KOPT-K1 (cell line): ENCODE results near the gene PKDREJ.

Experiments
- H3K27ac ChIP-seq: fragments of 200-600 bp; sonication (generic); 2 replicates; pipeline ENCODE4 v1.5.1; 2016; ENCODE audit warnings: antibody characterized with exemption, mild to moderate bottlenecking, low read depth, low read length; ENCODE audit not compliant: poor library complexity, severe bottlenecking
- H3K36me3 ChIP-seq: fragments of 200-600 bp; sonication (generic); 2 replicates; pipeline ENCODE4 v1.5.1; 2017; ENCODE audit warnings: antibody characterized with exemption, mild to moderate bottlenecking, low read length, moderate library complexity; ENCODE audit not compliant: insufficient read depth
- H3K9me3 ChIP-seq: fragments of 200-600 bp; sonication (generic); 2 replicates; pipeline ENCODE4 v1.5.1; 2017; ENCODE audit warnings: antibody characterized with exemption, low read length, mild to moderate bottlenecking; ENCODE audit not compliant: insufficient read depth, poor library complexity, severe bottlenecking

PKDREJ gene

DNA sequence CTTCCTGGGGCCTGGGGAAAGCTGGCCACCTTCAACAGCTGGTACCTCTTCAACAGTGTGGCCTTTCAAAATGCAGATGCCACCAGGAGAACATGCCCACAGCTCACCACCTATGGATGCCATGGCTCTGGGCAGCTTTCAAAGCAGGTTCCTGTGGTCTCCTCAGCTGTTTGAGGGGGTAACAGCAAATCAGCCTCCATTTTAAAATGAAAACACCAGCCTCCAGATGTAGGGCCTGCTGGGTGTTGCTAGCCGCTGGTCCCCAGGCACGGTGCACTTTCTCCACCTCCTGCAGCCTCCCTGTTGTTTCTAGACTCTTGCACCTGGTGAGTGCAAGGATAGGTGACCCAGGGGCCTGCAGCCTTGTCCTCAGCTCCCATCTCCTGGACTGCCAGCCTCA lies 23.1 kb downstream of the PKDREJ start:
- Histone ChIP-seq H3K27ac (peak overlapping the region; percentile 6), H3K9me3 (no peaks in the 10 kb centered on the region), H3K36me3 (peaks cover 12% of the 10 kb centered on the region; the same call in 1 of the 2 replicates)

DNA sequence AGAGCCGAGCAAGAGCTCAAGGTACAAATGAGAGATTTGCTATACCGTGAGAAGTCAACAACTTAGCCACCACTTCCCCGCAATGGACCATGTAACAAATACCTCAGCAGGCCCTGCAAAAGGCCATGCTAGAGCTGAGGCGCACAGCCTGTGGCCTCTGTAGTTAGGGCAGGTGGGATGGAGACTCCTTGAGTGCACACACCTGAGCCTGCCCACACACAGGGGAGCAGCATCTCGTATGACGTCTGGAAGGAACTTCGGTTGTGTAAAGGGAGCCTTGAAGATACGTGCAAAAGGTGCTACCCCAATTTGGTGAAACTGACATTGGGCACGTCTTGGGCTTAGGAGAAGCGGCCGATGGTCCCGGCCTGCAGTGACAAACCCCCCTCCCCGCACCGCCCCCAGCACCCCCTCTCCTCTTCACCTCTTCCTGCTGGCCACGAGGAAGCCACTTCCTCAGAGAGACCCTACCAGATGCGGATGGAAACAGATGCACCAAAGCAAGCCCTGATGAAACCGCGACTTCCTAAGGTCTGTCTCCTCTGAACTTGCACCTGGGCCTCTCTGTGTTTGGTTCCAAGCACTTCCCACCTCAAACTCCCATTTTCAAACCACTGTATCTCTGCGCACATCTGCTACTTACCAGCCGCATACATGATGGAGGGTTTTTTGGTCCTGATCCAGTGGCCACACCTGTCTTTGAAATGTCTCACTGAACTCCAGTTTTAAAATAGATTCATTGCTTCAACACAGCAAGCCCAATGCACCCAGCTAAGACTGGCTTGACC lies 23.7 kb downstream of the PKDREJ start:
- Histone ChIP-seq H3K27ac (peak overlapping the region; percentile 6), H3K36me3 (peaks cover 8% of the 10 kb centered on the region; the same call in 1 of the 2 replicates), H3K9me3 (no peaks in the 10 kb centered on the region)

DNA sequence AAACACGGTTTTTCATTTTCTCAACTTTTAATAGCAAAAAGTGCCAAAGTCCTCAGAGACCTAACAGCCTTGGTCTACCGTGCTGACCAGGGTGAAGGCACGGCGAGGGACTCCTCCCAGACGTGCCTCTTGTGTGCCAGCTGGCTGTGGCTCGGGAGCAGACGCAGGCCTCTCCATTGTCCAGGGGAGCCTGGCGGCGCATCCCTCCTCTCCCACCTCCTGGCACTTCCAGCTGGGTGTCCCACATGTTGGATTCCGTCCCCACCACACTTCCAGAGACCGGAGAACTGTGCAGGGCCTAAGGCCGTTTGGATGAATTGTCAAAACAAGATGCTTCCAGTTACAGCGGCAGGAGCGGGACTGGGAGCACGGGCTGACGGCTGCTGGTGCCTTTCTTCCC lies 24.6 kb downstream of the PKDREJ start:
- H3K36me3 ChIP-seq = no peaks in the 10 kb centered on the region
- H3K9me3 ChIP-seq = no peaks in the 10 kb centered on the region
- H3K27ac ChIP-seq = no peak overlapping the region

DNA sequence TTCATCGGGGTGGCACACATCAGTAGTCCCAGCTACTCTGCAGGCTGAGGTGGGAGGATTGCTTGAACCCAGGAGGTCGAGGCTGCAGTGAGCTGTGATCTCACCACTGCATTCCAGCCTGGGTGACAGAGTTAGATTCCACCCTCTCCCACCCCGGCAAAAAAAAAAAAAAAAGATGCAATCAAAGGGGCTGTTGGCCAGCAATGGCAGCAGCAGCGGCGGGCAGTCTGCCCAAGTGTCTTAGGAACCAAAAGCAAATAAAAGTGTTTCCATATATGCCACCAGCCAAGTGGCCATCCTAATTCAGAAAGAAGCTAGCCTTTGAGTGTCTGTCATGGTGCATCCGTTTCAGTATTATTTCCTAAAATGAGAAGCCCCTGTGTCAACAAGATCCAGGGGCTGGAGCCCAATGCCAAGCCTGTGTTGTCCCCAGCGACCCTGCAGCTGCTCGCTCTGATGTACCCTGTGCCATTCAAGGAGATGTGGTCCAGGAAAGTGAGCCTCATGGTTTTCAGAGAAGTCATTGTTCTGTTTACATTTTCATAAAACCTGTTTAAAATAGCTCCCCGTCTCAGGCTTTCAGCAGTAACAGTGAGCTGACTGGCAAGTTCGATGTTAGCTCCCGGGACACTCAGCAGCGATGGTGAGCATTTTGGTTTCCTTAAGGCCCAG lies 25.6 kb downstream of the PKDREJ start:
- Histone ChIP-seq H3K36me3 (no peaks in the 10 kb centered on the region), H3K27ac (no peak overlapping the region), H3K9me3 (no peaks in the 10 kb centered on the region)

DNA sequence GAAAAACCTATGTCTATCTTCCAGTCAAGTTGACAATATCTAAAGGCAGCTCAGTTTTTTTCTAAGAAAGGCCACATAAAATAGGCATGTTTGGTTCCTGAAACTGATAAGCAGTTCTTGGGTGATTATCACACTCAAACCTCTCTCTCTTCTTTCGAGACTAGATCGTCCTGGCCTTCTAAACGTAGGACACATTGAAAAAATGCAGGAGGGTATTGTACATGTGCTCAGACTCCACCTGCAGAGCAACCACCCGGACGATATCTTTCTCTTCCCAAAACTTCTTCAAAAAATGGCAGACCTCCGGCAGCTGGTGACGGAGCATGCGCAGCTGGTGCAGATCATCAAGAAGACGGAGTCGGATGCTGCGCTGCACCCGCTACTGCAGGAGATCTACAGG lies 28.2 kb downstream of the PKDREJ start:
- H3K9me3 ChIP-seq = no peaks in the 10 kb centered on the region
- no peaks in the 10 kb centered on the region for H3K36me3 ChIP-seq
- no peak overlapping the region for H3K27ac ChIP-seq

DNA sequence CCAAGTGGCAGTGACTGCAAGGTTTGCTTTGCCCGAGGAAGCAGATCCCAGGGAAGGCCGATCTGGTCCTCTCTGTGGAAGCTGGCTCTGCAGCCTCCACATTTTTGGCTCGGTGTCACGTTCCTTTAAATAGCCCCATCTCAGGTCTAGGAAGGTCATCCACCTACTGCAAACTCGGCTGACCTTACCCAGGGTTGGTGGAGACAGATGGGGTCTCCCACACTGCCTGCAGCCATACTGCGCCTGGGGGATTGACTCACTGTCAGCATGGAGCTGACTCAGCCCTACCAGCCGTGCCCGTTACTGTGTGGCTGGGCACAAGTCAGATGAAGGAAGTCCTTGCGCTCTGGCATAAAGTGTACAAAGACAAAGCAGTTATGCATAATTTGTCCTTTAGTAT lies 29.9 kb downstream of the PKDREJ start:
- no peak overlapping the region for H3K27ac ChIP-seq
- H3K9me3 ChIP-seq = no peaks in the 10 kb centered on the region
- no peaks in the 10 kb centered on the region for H3K36me3 ChIP-seq

DNA sequence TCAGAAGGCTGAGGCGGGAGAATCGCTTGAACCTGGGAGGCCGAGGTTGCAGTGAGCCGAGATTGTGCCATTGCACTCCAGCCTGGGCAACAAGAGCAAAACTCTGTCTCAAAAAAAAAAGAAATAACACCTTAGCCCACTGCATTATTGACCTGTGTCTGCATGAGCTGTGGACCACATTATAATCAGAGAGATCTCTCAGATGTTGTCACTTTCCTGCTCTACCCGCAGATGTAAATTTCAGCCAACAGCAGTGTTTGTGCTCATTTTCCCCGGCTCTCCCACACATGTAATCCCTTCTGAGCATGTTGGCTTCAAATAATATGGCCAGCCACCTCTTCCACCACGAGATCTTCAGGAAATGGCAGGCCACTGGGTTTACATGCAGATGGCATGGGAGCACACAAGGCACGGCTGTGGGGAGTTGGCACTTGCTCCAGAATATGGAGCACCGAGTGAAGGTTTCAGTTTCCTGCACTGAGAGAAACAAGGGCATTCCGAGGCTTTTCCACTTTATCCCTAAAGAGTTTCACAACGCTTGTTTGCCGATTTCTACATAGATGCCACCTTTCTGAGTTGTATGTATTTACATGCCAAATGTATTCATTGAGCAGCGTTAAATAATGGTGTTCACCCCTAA lies 32.8 kb downstream of the PKDREJ start:
- Histone ChIP-seq H3K9me3 (no peaks in the 10 kb centered on the region), H3K36me3 (no peaks in the 10 kb centered on the region), H3K27ac (no peak overlapping the region)

DNA sequence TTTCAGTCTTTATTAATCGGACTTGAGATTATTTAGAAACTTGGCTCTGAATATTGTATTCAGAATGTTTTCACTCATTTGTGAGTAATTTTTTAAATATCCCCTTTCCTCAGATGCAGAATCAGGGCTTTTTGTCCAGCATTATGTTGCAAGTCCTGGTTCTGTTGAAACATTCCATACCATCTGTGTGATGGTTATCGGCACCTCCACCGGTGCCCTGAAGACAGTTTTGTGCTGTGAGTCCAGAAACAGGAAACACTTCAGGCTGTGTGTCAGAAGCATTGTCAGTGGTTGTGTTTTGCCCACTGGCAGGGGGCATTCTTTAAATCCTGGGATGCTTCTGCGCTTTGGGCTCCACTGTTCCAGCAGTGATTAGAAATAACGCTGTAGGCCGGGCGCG lies 33.4 kb downstream of the PKDREJ start:
- Histone ChIP-seq H3K9me3 (no peaks in the 10 kb centered on the region), H3K27ac (no peak overlapping the region), H3K36me3 (no peaks in the 10 kb centered on the region)

DNA sequence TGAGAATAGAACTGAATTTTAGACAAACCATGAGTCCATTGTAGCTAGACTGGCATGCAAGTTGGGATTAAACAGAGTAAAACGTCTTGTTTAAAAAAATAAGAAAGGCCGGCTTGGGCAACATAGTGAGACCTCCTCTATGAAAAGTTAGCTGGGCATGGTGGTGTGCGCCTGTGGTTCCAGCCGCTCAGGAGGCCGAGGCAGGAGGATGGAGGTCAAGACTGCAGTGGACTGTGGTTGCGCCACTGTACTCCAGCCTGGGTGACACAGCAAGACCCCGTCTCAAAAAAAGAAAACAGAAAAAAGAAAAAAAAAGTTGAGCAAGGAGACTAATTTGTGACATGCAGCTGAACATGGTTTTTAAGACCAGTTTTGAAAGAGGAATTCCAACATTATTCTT lies 36.6 kb downstream of the PKDREJ start:
- Histone ChIP-seq H3K9me3 (no peaks in the 10 kb centered on the region), H3K27ac (no peak overlapping the region), H3K36me3 (no peaks in the 10 kb centered on the region)

DNA sequence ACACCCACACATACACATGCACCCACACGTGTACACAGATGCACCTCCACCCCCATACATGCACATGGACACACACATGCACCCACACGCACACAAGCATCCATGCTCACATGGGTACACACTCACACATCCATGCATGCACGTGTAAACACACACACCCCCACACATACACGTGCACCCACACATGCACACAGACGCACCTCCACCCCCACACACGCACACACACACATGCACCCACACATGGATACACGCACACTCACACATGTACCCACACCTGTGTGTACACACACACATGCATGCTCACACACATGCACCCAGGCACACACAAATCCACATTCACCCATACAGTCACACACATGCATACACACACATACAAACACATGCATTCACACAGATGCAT lies 37.5 kb downstream of the PKDREJ start:
- Histone ChIP-seq H3K27ac (no peak overlapping the region), H3K36me3 (no peaks in the 10 kb centered on the region), H3K9me3 (no peaks in the 10 kb centered on the region)

DNA sequence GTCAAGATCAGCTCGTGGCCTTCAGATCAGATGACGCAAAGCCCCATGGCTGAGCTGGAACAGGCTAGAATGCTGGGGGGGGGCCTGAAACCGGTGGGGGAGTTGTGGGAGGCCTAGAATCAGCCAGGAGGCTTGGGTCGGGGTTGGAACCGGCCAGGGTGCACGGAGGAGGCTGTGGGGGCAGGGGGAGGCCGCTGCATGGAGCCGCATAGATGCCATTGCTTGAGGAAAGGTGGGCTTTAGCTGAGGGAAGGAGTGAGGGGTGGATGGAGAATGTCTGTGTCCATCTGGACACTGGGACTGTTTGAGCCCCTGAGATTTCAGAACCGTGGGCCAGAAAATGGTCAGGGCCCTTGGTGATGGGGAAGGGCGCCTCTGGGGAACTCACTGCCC lies 38.2 kb downstream of the PKDREJ start:
- Histone ChIP-seq H3K36me3 (no peaks in the 10 kb centered on the region), H3K9me3 (no peaks in the 10 kb centered on the region), H3K27ac (no peak overlapping the region)

DNA sequence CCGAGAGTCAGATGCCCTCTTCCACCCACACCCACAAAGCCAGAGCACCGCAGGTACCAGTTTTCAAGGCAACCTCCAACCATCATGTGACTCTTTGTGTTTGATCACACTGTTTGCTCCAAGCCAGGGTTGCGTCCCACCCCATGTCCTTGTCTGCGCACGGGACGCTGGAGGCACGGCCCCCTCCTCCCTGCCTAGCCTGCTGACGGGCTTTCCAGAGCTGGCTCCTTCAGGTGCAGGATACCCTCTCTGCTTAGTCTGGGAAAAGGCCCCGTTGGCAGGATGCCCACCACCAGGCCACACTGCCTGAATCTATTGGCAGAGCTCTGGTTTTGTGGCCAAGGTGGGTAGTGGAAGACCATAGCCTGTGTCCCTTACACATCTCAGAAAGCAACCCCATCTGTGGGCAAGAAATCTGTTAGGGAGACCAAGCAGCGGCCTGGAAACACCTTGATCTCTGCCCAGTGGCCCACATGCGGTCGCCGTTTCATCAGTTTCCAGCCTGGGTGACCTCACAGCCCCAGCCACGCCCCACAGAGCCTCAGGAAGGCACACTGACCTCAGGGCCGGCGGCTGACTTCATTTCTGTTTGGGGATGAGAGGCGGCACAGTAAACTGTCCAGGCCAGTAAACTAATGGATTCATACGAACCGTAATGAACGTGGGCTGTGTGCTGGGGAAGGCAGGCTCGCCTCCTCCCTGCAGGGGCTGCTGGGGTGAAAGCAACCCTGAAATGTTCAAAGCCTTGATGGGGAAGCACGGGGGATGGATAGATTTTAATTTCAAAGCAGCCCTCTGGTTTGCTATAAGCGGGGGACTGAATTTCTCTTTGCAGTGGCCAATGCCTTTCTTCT lies 38.9 kb downstream of the PKDREJ start:
- Histone ChIP-seq H3K9me3 (no peaks in the 10 kb centered on the region), H3K27ac (no peak overlapping the region), H3K36me3 (no peaks in the 10 kb centered on the region)

DNA sequence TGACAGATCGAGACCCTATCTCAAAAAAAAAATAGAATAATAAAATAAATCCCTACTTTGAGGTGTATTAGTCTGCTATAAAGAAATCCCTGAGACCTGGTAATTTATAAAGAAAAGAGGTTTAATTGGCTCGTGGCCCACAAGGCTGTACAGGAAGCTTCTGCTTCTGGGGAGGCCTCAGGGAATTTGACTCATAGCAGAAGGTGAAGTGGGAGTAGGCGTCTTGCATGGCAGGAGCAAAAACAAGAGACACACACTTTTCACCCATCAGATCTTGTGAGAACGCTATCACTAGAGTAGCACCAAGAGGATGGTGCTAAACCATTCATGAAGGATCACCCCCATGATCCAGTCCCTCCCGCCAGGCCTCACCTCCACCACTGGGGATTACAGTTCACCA lies 42.2 kb downstream of the PKDREJ start:
- no peaks in the 10 kb centered on the region for H3K36me3 ChIP-seq
- no peak overlapping the region for H3K27ac ChIP-seq
- no peaks in the 10 kb centered on the region for H3K9me3 ChIP-seq

DNA sequence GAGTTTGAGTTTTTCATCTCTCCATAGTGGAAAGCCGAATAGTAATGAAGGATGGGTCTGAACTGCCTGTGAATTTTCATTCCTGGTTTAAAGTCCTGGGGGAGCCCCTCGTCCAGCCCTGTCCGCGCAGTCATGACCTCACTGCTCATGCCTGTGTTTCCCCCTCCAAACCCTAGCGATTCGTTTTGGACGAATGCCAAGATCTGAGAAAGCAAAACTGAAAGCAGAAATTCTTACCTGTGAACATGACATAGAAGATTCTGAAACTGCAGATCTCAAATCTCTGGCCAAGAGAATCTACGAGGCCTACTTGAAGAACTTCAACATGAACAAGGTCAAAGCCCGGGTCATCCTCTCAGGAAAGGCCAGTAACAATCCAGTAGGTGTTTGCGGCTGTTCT lies 43.5 kb downstream of the PKDREJ start:
- H3K27ac ChIP-seq = peak overlapping the region; percentile 13
- no peaks in the 10 kb centered on the region for H3K9me3 ChIP-seq
- no peaks in the 10 kb centered on the region for H3K36me3 ChIP-seq

DNA sequence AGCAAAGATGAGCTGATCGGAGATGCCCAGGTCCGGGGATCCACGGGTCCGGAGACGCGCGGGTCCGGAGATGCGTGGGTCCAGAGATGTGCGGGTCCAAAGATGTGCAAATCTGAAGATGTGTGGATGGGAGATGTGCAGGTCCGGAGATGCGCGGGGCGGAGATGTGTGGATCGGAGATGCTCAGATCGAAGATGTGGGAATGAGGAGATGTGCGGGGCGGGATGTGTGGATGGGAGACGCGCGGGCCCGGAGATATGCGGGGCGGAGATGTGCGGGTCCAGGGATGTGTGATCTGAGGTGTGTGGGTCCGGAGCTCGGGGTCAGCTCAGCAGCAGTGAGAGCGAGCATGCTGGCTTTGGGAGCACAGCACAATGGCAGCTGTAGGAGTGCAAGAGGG lies 48.5 kb downstream of the PKDREJ start:
- Histone ChIP-seq H3K36me3 (no peaks in the 10 kb centered on the region; the same call in 1 of the 2 replicates), H3K9me3 (peaks cover 19% of the 10 kb centered on the region), H3K27ac (no peak overlapping the region)
